ENCODE data around the gene DNAJC3.
"Not testable (repeated sequence)": the region's sequence is repeated elsewhere in the genome, so short reads cannot be mapped to it uniquely, and the experiment has no call there.

The DNAJC3 gene

GRCh38 chr13:95728957-95729356 is 52.0 kb downstream of the DNAJC3 start:
- no peak for DNase-seq
- Mint-ChIP-seq H3K4me3 (no peak overlapping the region), H3K36me3 (ENCODE audit: low read depth) (peaks cover 90% of the 10 kb centered on the region), H3K4me1 (no peaks in the 10 kb centered on the region), H3K9me3 (peaks cover 56% of the 10 kb centered on the region), H3K27ac (no peak overlapping the region), H3K27me3 (ENCODE audit: low read depth, poor library complexity) (no peaks in the 10 kb centered on the region)
- TF ChIP-seq CTCF (IDR thresholded peaks at IDR 0.05), result no peak

DNA sequence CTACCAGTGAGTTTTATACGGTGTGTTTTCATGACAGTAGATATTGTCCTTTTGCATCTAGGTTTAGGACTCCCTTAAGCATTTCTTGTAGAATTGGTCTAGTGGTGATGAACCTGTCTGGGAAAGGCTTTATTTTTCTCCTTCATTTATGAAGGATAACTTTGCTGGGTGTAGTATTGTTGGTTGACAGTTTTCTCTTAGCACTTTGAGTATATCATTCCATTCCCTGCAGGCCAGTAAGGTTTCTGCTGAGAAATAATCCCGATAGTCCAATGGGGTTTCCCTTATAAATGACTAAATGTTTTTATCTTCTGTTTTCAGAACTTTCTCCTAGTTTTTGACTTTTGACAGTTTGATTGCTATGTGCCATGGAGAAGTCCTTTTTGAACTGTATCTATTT is 57.2 kb downstream of the DNAJC3 start:
- no peak overlapping the region for H3K4me3 Mint-ChIP-seq
- no peak overlapping the region for H3K27ac Mint-ChIP-seq

DNA sequence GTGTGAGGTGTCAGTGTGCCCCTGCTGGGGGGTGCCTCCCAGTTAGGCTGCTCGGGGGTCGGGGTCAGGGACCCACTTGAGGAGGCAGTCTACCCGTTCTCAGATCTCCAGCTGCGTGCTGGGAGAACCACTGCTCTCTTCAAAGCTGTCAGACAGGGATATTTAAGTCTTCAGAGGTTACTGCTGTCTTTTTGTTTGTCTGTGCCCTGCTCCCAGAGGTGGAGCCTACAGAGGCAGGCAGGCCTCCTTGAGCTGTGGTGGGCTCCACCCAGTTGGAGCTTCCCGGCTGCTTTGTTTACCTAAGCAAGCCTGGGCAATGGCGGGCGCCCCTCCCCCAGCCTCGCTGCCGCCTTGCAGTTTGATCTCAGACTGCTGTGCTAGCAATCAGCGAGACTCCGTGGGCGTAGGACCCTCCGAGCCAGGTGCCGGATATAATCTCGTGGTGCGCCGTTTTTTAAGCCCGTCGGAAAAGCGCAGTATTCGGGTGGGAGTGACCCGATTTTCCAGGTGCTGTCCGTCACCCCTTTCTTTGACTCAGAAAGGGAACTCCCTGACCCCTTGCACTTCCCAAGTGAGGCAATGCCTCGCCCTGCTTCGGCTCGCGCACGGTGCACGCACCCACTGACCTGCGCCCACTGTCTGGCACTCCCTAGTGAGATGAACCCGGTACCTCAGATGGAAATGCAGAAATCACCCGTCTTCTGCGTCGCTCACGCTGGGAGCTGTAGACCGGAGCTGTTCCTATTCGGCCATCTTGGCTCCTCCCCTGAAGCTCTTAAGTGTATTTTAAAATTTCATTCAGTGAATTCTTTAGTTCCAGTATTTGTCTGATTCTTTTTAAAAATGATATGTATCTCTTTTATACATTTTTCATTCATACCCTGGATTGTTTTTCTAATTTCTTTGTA is 63.4 kb downstream of the DNAJC3 start:
- H3K27ac Mint-ChIP-seq; H3K27me3 Mint-ChIP-seq (ENCODE audit: low read depth, poor library complexity); DNase-seq; H3K4me1 Mint-ChIP-seq: not testable (repeated sequence)
- Mint-ChIP-seq H3K9me3 (peaks cover 39% of the 10 kb centered on the region), H3K36me3 (ENCODE audit: low read depth) (peaks cover 20% of the 10 kb centered on the region), H3K4me3 (peak overlapping the region; percentile 44)

More for the DNA sequence above, 57.2 kb downstream of the DNAJC3 start:
- no peaks in the 10 kb centered on the region for H3K4me1 Mint-ChIP-seq
- H3K27me3 Mint-ChIP-seq (ENCODE audit: low read depth, poor library complexity), result no peaks in the 10 kb centered on the region
- DNase-seq, result no peak
- H3K36me3 Mint-ChIP-seq (ENCODE audit: low read depth), result peaks cover 55% of the 10 kb centered on the region
- peaks cover 66% of the 10 kb centered on the region for H3K9me3 Mint-ChIP-seq
- no peak for TF ChIP-seq CTCF (IDR thresholded peaks at IDR 0.05)

GRCh38 chr13:95740979-95741320 is 64.0 kb downstream of the DNAJC3 start:
- no peak for DNase-seq
- H3K4me1 Mint-ChIP-seq, result peaks cover 13% of the 10 kb centered on the region
- H3K9me3 Mint-ChIP-seq, result peaks cover 39% of the 10 kb centered on the region
- no peak for TF ChIP-seq CTCF (IDR thresholded peaks at IDR 0.05)
- H3K27ac Mint-ChIP-seq, result no peak overlapping the region
- H3K4me3 Mint-ChIP-seq, result peak overlapping the region; percentile 44
- peaks cover 20% of the 10 kb centered on the region for H3K36me3 Mint-ChIP-seq (ENCODE audit: low read depth)
- H3K27me3 Mint-ChIP-seq (ENCODE audit: low read depth, poor library complexity), result peaks cover 3% of the 10 kb centered on the region

GRCh38 chr13:95741584-95742563 is 64.9 kb downstream of the DNAJC3 start:
- H3K4me1 Mint-ChIP-seq, result peaks cover 13% of the 10 kb centered on the region
- no peak overlapping the region for H3K4me3 Mint-ChIP-seq

More at GRCh38 chr13:95741584-95742563, 64.9 kb downstream of the DNAJC3 start:
- peaks cover 20% of the 10 kb centered on the region for H3K36me3 Mint-ChIP-seq (ENCODE audit: low read depth)
- DNase-seq, result no peak
- peaks cover 3% of the 10 kb centered on the region for H3K27me3 Mint-ChIP-seq (ENCODE audit: low read depth, poor library complexity)
- peaks cover 36% of the 10 kb centered on the region for H3K9me3 Mint-ChIP-seq
- no peak for TF ChIP-seq CTCF (IDR thresholded peaks at IDR 0.05)
- no peak overlapping the region for H3K27ac Mint-ChIP-seq

All from nephron progenitor cell (in vitro differentiated cells).